Cardiac muscle cell (in vitro differentiated cells and primary cell): ENCODE results near the gene CELF5. TPM values are rescaled to one million over a fixed set of nuclear protein-coding genes. Genes with fewer than 3 reads are reported as not detected.
A peak's percentile ranks its signal among the peaks of the same experiment; 100 is the strongest.

Experiments
- DNase-seq, 2 donors: peaks; one replicate each; pipeline versions ENCODE4 v3.0.0 to v3.0.0-alpha.2; 2010 to 2017; ENCODE audit warnings: low read depth in 1 of 2, low spot score in 1 of 2
- H3K27ac ChIP-seq: fragments of 200-600 bp; sonication (generic); 2 replicates; pipeline ENCODE4 v1.5.1; 2016
- H3K27me3 ChIP-seq: fragments of 200-600 bp; sonication (generic); 2 replicates; pipeline ENCODE4 v1.6.0; 2016; ENCODE audit warnings: control low read depth
- H3K36me3 ChIP-seq: fragments of 200-600 bp; sonication (generic); 2 replicates; pipeline ENCODE4 v1.5.1; 2016; ENCODE audit warnings: control low read depth
- H3K4me1 ChIP-seq: fragments of 200-600 bp; sonication (generic); 2 replicates; pipeline ENCODE4 v1.8.1; 2017; ENCODE audit warnings: low read depth, mild to moderate bottlenecking, mixed run types
- H3K4me3 ChIP-seq: fragments of 200-600 bp; sonication (generic); 2 replicates; pipeline ENCODE4 v1.5.1; 2016; ENCODE audit warnings: mild to moderate bottlenecking
- H3K9me3 ChIP-seq: fragments of 200-600 bp; sonication (generic); 2 replicates; pipeline ENCODE4 v1.5.1; 2017; ENCODE audit warnings: low read depth, mild to moderate bottlenecking, control low read depth
- polyA plus RNA-seq: library from polyadenylated mRNA; unstranded; fragments of >200 nt; fragmentation: Nextera tagmentation; extraction: Ambion mirVana; gene quantifications from 2 replicates; pipeline ENCODE4 v1.2.1, GENCODE V29; 2016
- total RNA-seq: library from RNA; depleted of rRNA; stranded (reverse); fragments of >200 nt; gene quantifications from 2 replicates; pipeline ENCODE4 v1.2.3, GENCODE V29; 2016
- TF ChIP-seq, protein P1 (sequence below): IDR thresholded peaks from 2 replicates; pipeline ENCODE4 v1.5.1; 2012; ENCODE audit warnings: low read depth, mild to moderate bottlenecking, low read length

The CELF5 gene
- total and polyA plus RNA-seq, 2 experiments from 2014 or later, result 4.5 to 8.4 TPM

DNA sequence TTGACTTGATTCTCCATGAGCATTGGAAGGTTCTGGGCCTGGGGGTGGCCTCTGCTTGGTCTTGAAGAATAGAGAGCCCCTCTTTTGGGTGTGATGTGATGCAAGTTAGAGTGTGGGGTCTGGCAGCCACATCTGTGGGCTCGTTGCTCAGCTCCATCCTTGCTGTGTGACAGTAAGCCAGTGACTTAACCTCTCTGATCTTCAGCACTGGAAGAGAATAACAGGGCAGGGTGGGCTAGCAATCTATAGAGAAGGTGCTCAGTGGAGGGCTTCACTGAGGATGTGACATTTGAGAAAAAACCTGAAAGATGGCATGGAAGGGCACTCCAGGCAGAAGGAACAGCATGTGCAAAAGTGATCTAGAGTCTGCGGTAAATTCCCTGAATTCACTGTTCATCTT is 28.2 kb downstream of the CELF5 start:
- TF ChIP-seq, protein P1, sequence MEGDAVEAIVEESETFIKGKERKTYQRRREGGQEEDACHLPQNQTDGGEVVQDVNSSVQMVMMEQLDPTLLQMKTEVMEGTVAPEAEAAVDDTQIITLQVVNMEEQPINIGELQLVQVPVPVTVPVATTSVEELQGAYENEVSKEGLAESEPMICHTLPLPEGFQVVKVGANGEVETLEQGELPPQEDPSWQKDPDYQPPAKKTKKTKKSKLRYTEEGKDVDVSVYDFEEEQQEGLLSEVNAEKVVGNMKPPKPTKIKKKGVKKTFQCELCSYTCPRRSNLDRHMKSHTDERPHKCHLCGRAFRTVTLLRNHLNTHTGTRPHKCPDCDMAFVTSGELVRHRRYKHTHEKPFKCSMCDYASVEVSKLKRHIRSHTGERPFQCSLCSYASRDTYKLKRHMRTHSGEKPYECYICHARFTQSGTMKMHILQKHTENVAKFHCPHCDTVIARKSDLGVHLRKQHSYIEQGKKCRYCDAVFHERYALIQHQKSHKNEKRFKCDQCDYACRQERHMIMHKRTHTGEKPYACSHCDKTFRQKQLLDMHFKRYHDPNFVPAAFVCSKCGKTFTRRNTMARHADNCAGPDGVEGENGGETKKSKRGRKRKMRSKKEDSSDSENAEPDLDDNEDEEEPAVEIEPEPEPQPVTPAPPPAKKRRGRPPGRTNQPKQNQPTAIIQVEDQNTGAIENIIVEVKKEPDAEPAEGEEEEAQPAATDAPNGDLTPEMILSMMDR, result no peak
- Histone ChIP-seq H3K9me3 (no peaks in the 10 kb centered on the region), H3K4me3 (no peak overlapping the region), H3K4me1 (no peaks in the 10 kb centered on the region), H3K27ac (no peak overlapping the region), H3K36me3 (no peaks in the 10 kb centered on the region), H3K27me3 (no peaks in the 10 kb centered on the region)
- no peak for DNase-seq

DNA sequence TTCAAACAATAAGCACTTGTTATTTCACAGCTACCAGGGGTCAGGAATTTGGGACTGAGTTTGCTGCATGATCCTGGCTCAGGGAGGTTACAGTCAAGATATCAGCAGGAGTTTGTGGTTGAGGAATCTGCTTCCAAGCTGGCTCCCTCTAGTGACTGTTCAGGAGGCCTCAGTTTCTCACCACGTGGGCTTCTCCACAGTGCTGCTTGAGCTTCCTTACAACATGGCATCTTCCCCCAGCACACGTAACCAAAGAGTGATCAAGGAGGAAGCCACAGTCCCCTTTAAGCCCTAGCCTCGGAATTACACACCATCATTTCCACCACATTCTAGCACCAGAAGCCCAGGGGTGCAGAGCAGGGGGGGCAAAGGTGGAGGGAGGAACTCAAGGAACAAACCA is 28.8 kb downstream of the CELF5 start:
- no peaks in the 10 kb centered on the region for H3K4me1 ChIP-seq
- no peak overlapping the region for H3K4me3 ChIP-seq
- no peaks in the 10 kb centered on the region for H3K27me3 ChIP-seq
- TF ChIP-seq, protein P1, result no peak
- H3K9me3 ChIP-seq, result no peaks in the 10 kb centered on the region
- H3K36me3 ChIP-seq, result no peaks in the 10 kb centered on the region
- DNase-seq, result peak in 1 of 2 donors; percentile 7
- no peak overlapping the region for H3K27ac ChIP-seq

DNA sequence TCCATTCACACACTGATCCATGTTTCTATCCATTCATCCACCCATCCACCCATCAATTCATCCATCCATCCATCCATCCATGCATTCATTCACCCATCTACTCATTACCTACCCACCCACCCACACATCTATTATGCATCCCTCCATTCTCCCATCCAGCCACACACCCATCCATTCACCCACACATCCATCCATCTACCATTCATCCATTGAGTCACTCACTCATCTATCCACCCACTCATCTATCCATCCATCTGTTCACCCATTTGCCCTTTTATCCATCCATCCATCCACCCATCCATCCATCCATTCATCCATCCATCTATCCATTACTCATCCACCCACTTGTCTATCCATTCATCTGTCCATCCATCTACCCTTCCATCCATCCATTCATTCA is 30.1 kb downstream of the CELF5 start:
- no peaks in the 10 kb centered on the region for H3K36me3 ChIP-seq
- H3K4me1 ChIP-seq, result no peaks in the 10 kb centered on the region
- H3K9me3 ChIP-seq, result no peaks in the 10 kb centered on the region
- TF ChIP-seq, protein P1, result no peak
- no peak overlapping the region for H3K4me3 ChIP-seq
- DNase-seq, result no peak
- no peak overlapping the region for H3K27ac ChIP-seq
- no peaks in the 10 kb centered on the region for H3K27me3 ChIP-seq

DNA sequence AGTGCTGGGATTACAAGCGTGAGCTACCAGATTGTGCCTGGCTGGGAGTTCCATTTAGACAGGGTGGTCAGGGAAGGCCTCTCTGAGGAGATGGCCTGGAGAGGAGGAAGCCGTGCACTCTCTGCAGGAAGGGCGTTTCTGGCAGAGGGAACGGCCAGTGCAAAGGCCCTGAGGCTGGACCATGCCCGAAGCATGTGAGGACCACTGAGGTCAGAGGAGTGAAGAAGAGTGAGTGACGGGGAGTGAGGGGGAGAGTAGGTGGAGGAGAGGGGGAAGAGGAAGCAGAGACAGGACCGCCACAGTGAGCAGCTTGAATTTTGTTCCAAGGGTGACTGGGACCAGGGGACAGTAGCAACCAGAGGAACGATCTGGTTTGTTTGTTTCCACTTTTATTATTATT is 32.6 kb downstream of the CELF5 start:
- H3K4me3 ChIP-seq, result no peak overlapping the region
- TF ChIP-seq, protein P1, result no peak

DNA sequence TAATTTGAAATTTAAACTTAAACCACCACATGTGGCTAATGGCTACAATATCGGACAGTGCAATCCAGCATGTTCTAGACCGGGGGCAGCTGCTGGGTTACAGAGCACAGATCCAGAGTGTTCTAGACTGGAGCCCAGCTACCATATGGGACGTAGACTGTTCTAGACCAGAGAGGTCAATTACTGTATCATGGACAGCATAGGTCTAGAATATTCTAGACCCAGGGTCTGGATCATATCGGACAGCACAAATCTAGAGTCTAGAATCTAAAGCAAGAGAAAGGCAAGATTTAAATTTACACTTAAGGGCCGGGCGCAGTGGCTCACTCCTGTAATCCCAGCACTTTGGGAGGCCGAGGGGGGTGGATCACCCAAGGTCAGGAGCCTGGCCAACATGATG is 37.9 kb downstream of the CELF5 start:
- TF ChIP-seq, protein P1, result no peak
- Histone ChIP-seq H3K4me3 (no peak overlapping the region), H3K9me3 (no peaks in the 10 kb centered on the region), H3K27ac (no peak overlapping the region), H3K36me3 (no peaks in the 10 kb centered on the region), H3K4me1 (no peaks in the 10 kb centered on the region), H3K27me3 (no peaks in the 10 kb centered on the region)
- no peak for DNase-seq

More for the DNA sequence above, 32.6 kb downstream of the CELF5 start:
- H3K36me3 ChIP-seq, result no peaks in the 10 kb centered on the region
- no peak for DNase-seq
- no peaks in the 10 kb centered on the region for H3K9me3 ChIP-seq
- no peaks in the 10 kb centered on the region for H3K27me3 ChIP-seq
- no peak overlapping the region for H3K27ac ChIP-seq
- H3K4me1 ChIP-seq, result no peaks in the 10 kb centered on the region

DNA sequence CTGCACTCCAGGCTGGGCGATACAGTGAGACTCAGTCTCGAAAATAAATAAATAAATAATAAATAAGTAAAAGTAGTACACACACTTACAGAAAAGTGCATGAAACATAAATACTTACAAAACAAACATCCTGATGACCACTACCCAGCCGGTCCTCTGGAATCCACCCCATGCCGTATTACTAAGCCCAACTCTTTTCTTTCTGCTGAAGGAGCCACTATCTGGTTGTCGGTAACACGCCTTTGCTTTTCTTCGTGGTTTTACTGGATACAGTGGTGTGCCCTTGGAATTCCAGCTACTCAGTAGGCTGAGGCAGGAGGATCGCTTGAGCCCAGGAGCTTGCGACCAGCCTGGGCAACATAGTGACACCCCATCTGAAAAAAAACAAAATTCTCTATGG is 39.4 kb downstream of the CELF5 start:
- DNase-seq, result no peak
- Histone ChIP-seq H3K27ac (no peak overlapping the region), H3K27me3 (peaks cover 1% of the 10 kb centered on the region), H3K9me3 (no peaks in the 10 kb centered on the region), H3K4me1 (no peaks in the 10 kb centered on the region), H3K4me3 (no peak overlapping the region), H3K36me3 (no peaks in the 10 kb centered on the region)
- TF ChIP-seq, protein P1, result no peak
